ENCODE results near the gene PTPRN2. TPM values are rescaled to one million over a fixed set of nuclear protein-coding genes. Genes with fewer than 3 reads are reported as not detected.

PTPRN2 gene
- polyA plus RNA-seq, 1 of the 3 experiments (the other 2 are of a cell fraction): 4.0 TPM

DNA sequence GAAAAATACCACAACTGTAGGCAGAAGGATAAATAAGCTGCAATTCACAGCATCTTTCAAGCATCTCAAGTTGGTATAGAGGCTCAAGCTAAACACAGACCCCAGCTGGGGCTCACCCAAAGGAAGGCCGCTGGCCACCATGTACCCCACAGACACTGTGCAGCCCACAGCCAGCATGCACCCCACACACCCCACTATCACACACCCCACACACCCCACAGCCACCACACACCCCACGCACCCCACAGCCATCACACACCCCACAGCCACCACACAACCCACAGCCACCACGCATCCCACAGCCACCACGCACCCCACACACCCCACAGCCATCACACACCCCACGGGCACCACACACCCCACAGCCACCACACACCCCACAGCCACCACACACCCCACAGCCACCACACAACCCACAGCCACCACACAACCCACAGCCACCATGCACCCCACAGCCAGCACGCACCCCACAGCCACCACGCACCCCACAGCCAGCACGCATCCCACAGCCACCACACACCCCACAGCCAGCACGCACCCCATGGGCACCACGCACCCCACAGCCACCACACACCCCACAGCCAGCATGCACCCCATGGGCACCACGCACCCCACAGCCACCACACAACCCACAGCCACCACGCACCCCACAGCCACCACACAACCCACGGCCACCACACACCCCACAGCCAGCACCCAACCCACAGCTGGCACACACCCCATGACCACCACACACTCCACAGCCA, 1036.1 kb downstream of the PTPRN2 start:
- no peak for DNase-seq
- POLR2A ChIA-PET: no interaction called here
- H3K4me2 ChIP-seq: no peak overlapping the region
- H3K9me2 ChIP-seq: no peaks in the 10 kb centered on the region
- WGBS (ENCODE audit: low lambda C conversion rate): 88% methylated on average over 13 of the region's 13 CpGs
- TF ChIP-seq MEF2A (IDR thresholded peaks at IDR 0.05; ENCODE audit: borderline replicate concordance, low read depth) (no peak), POLR2AphosphoS5 (IDR thresholded peaks at IDR 0.05; ENCODE audit: low read depth, low read length) (no peak), RFX5 (IDR thresholded peaks at IDR 0.05; ENCODE audit: low read length) (no peak), FOXM1 (IDR thresholded peaks at IDR 0.05; ENCODE audit: low read depth) (no peak), ELF1 (IDR thresholded peaks at IDR 0.05) (no peak), TCF12 (IDR thresholded peaks at IDR 0.05) (no peak), SIN3A (IDR thresholded peaks at IDR 0.05; ENCODE audit: borderline replicate concordance, low read depth, low read length) (no peak)
- TF ChIP-seq, protein P1, sequence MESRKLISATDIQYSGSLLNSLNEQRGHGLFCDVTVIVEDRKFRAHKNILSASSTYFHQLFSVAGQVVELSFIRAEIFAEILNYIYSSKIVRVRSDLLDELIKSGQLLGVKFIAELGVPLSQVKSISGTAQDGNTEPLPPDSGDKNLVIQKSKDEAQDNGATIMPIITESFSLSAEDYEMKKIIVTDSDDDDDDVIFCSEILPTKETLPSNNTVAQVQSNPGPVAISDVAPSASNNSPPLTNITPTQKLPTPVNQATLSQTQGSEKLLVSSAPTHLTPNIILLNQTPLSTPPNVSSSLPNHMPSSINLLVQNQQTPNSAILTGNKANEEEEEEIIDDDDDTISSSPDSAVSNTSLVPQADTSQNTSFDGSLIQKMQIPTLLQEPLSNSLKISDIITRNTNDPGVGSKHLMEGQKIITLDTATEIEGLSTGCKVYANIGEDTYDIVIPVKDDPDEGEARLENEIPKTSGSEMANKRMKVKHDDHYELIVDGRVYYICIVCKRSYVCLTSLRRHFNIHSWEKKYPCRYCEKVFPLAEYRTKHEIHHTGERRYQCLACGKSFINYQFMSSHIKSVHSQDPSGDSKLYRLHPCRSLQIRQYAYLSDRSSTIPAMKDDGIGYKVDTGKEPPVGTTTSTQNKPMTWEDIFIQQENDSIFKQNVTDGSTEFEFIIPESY (IDR thresholded peaks at IDR 0.05; ENCODE audit: borderline replicate concordance, low read depth): no peak
- TF ChIP-seq, protein P2, sequence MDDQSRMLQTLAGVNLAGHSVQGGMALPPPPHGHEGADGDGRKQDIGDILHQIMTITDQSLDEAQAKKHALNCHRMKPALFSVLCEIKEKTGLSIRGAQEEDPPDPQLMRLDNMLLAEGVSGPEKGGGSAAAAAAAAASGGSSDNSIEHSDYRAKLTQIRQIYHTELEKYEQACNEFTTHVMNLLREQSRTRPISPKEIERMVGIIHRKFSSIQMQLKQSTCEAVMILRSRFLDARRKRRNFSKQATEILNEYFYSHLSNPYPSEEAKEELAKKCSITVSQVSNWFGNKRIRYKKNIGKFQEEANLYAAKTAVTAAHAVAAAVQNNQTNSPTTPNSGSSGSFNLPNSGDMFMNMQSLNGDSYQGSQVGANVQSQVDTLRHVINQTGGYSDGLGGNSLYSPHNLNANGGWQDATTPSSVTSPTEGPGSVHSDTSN (IDR thresholded peaks at IDR 0.05): no peak
- TF ChIP-seq, protein P3, sequence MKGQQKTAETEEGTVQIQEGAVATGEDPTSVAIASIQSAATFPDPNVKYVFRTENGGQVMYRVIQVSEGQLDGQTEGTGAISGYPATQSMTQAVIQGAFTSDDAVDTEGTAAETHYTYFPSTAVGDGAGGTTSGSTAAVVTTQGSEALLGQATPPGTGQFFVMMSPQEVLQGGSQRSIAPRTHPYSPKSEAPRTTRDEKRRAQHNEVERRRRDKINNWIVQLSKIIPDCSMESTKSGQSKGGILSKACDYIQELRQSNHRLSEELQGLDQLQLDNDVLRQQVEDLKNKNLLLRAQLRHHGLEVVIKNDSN (IDR thresholded peaks at IDR 0.05; ENCODE audit: borderline replicate concordance, low read depth): no peak
- no peaks in the 10 kb centered on the region for H3F3A ChIP-seq (replicated peaks; ENCODE audit: insufficient read depth)
- no peak overlapping the region for H3K9ac ChIP-seq
- CTCF ChIA-PET: no interaction called here
- H3K27ac ChIP-seq (ENCODE audit: low read depth in 2 of 2, low read length in 1 of 2): no peak overlapping the region
- H3K27me3 ChIP-seq (ENCODE audit: insufficient read depth): no peaks in the 10 kb centered on the region
- H3K4me1 ChIP-seq (ENCODE audit: control insufficient read depth in 1 of 2, insufficient read depth in 2 of 2, low read depth in 1 of 2, low read length in 1 of 2): no peaks in the 10 kb centered on the region
- H3K36me3 ChIP-seq (replicated peaks in 1 of 2; ENCODE audit: control insufficient read depth in 1 of 2, insufficient read depth in 2 of 2, low read length in 1 of 2): no peaks in the 10 kb centered on the region
- no peak overlapping the region for H3K4me3 ChIP-seq (ENCODE audit: low read depth in 2 of 2, low read length in 1 of 2)
- no peaks in the 10 kb centered on the region for H4K20me1 ChIP-seq (ENCODE audit: insufficient read depth)
- H3K79me2 ChIP-seq (ENCODE audit: insufficient read depth): no peaks in the 10 kb centered on the region
- no peaks in the 10 kb centered on the region for H3K9me3 ChIP-seq
- H2AFZ ChIP-seq (ENCODE audit: low read depth): no peak overlapping the region

DNA sequence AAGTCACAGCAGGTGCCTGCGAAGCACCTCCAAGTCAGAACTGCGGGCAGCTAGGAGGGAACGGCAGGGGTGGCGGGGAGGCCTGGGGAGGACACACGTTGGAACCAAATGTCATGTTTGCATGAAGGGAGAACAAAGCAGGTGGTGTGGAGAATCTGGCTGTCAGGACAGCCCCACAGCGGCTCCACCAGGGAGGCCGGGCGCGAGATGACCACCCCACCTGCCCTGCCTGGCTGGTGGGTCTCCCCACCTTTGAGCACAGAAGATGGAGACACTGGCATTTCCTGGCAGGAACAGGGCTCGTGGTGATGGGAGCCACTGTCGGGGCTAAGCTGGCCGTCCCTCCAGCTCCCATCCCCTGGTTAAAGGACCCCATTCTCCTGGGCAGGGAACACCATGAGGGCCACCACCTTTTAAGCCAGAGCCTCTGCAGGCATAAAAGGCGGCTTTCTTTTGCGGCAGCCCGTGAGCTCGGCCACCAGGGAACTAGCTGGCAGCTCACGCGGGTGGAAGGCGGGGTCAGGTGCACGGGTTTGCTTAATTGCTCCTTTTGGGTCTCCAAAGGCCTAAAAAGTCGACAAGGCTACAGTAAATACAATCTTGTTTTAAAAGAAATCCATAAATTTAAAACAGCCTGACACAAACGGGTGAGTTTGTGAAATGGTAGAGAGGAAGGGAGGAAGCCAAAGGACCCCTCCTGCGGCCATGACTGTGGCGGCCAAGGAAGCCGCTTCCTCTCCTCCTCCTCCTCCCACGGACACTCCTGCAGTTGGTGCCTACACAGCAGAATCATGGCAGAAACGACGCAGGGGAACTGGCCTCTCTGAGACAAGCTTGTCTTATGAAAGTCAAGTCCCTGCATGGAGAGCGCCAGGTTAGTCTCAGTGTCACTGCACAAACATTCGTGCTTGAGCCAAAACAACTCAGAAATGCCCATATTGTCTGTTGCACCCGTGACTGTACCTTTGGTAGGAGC, 1037.0 kb downstream of the PTPRN2 start:
- H3K79me2 ChIP-seq (ENCODE audit: insufficient read depth): no peaks in the 10 kb centered on the region
- TF ChIP-seq EP300 (IDR thresholded peaks at IDR 0.05; ENCODE audit: borderline replicate concordance in 1 of 2, low read depth in 1 of 2, low read length in 1 of 2) (no peak), EZH2phosphoT487 (IDR thresholded peaks at IDR 0.05; ENCODE audit: borderline replicate concordance, low read depth) (no peak), NFIC (IDR thresholded peaks at IDR 0.05; ENCODE audit: borderline replicate concordance) (no peak), SIN3A (IDR thresholded peaks at IDR 0.05; ENCODE audit: borderline replicate concordance, low read depth, low read length) (no peak), GABPA (IDR thresholded peaks at IDR 0.05; ENCODE audit: low read depth) (no peak), MXI1 (IDR thresholded peaks at IDR 0.05; ENCODE audit: low read depth, low read length) (no peak), MEF2A (IDR thresholded peaks at IDR 0.05; ENCODE audit: borderline replicate concordance, low read depth) (no peak), RAD21 (IDR thresholded peaks at IDR 0.05; ENCODE audit: low read length) (no peak), TCF12 (IDR thresholded peaks at IDR 0.05) (no peak), FOXJ3 (CRISPR knock-in tag; IDR thresholded peaks at IDR 0.05) (no peak), FOXM1 (IDR thresholded peaks at IDR 0.05; ENCODE audit: low read depth) (no peak), SMC3 (IDR thresholded peaks at IDR 0.05; ENCODE audit: low read depth, low read length) (no peak), YY1 (IDR thresholded peaks at IDR 0.05; ENCODE audit: low read depth) (no peak), NRF1 (IDR thresholded peaks at IDR 0.05; ENCODE audit: low read depth, low read length) (no peak), RXRA (IDR thresholded peaks at IDR 0.05; ENCODE audit: borderline replicate concordance, low read depth) (no peak)
- TF ChIP-seq, protein P4, sequence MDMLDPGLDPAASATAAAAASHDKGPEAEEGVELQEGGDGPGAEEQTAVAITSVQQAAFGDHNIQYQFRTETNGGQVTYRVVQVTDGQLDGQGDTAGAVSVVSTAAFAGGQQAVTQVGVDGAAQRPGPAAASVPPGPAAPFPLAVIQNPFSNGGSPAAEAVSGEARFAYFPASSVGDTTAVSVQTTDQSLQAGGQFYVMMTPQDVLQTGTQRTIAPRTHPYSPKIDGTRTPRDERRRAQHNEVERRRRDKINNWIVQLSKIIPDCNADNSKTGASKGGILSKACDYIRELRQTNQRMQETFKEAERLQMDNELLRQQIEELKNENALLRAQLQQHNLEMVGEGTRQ (IDR thresholded peaks at IDR 0.05; ENCODE audit: borderline replicate concordance, low read depth, low read length): no peak

More for the DNA sequence above, 1037.0 kb downstream of the PTPRN2 start:
- H4K20me1 ChIP-seq (ENCODE audit: insufficient read depth): no peaks in the 10 kb centered on the region
- no peak overlapping the region for H3K4me3 ChIP-seq (ENCODE audit: low read depth in 2 of 2, low read length in 1 of 2)
- POLR2A ChIA-PET: no interaction called here
- no peaks in the 10 kb centered on the region for H3K27me3 ChIP-seq (ENCODE audit: insufficient read depth)
- H3K9me3 ChIP-seq: no peaks in the 10 kb centered on the region
- no peak overlapping the region for H3K4me2 ChIP-seq
- no peaks in the 10 kb centered on the region for H3K9me2 ChIP-seq
- H2AFZ ChIP-seq (ENCODE audit: low read depth): no peak overlapping the region
- no peak for DNase-seq
- H3K36me3 ChIP-seq (replicated peaks in 1 of 2; ENCODE audit: control insufficient read depth in 1 of 2, insufficient read depth in 2 of 2, low read length in 1 of 2): no peaks in the 10 kb centered on the region
- H3K4me1 ChIP-seq (ENCODE audit: control insufficient read depth in 1 of 2, insufficient read depth in 2 of 2, low read depth in 1 of 2, low read length in 1 of 2): no peaks in the 10 kb centered on the region
- H3K9ac ChIP-seq: no peak overlapping the region
- WGBS (ENCODE audit: low lambda C conversion rate): 78% methylated on average over 31 of the region's 31 CpGs
- H3F3A ChIP-seq (replicated peaks; ENCODE audit: insufficient read depth): no peaks in the 10 kb centered on the region
- CTCF ChIA-PET: interaction anchor here (1.5 kb wide), 1 partner anchor 16 kb away, joined by 4 read pairs; no protein-coding TSS in a partner anchor
- H3K27ac ChIP-seq (ENCODE audit: low read depth in 2 of 2, low read length in 1 of 2): no peak overlapping the region
